ENCODE data around the gene FAM237B. TPM values are rescaled to one million over a fixed set of nuclear protein-coding genes. Genes with fewer than 3 reads are reported as not detected.

Gene FAM237B
- total and polyA plus RNA-seq, 4 donors: 0.02 TPM; not detected in 3

- Histone ChIP-seq H3K9me3 (ENCODE audit: control insufficient read depth in 4 of 4, insufficient read depth in 3 of 4, low read length in 3 of 4) (no peaks in the 10 kb centered on the region), H3K27me3 (ENCODE audit: control insufficient read depth in 3 of 3, insufficient read depth in 3 of 3, low read length in 2 of 3) (no peaks in the 10 kb centered on the region), H3K36me3 (ENCODE audit: control insufficient read depth in 4 of 4, insufficient read depth in 4 of 4, low read length in 4 of 4) (peaks cover 0 to 3% (median 1%) of the 10 kb centered on the region in 4 donors), H3K4me3 (no peak overlapping the region), H3K4me1 (ENCODE audit: control insufficient read depth in 5 of 5, insufficient read depth in 5 of 5, low read length in 5 of 5) (no peaks in the 10 kb centered on the region), H3K27ac (ENCODE audit: low read depth in 1 of 2, low read length in 1 of 2) (no peak overlapping the region), H3K9ac (ENCODE audit: insufficient read depth in 1 of 2, low read length in 2 of 2) (no peak overlapping the region)
- ATAC-seq (ENCODE audit: insufficient read depth, low FRiP score): no peak
- 93 to 95% methylated on average over 1 of the region's 1 CpG for WGBS, 2 donors
- no peak for DNase-seq
- no peak for TF ChIP-seq CTCF (IDR thresholded peaks at IDR 0.05; ENCODE audit: control extremely low read depth, extremely low read depth)
These were observed 17.9 kb downstream of the FAM237B start for GRCh38 chr7:90303241-90303640.

GRCh38 chr7:90298145-90299038 lies 22.7 kb downstream of the FAM237B start:
- 61 to 63% methylated on average over 5 of the region's 5 CpGs for WGBS, 2 donors
- Histone ChIP-seq H3K9me3 (ENCODE audit: control insufficient read depth in 4 of 4, insufficient read depth in 3 of 4, low read length in 3 of 4) (no peaks in the 10 kb centered on the region), H3K4me1 (ENCODE audit: control insufficient read depth in 5 of 5, insufficient read depth in 5 of 5, low read length in 5 of 5) (peaks cover 0 to 3% (median 0%) of the 10 kb centered on the region in 5 donors), H3K36me3 (ENCODE audit: control insufficient read depth in 4 of 4, insufficient read depth in 4 of 4, low read length in 4 of 4) (peaks cover 0 to 6% (median 0%) of the 10 kb centered on the region in 4 donors), H3K9ac (ENCODE audit: insufficient read depth in 1 of 2, low read length in 2 of 2) (no peak overlapping the region), H3K27ac (ENCODE audit: low read depth in 1 of 2, low read length in 1 of 2) (no peak overlapping the region), H3K4me3 (no peak overlapping the region), H3K27me3 (ENCODE audit: control insufficient read depth in 3 of 3, insufficient read depth in 3 of 3, low read length in 2 of 3) (no peaks in the 10 kb centered on the region)
- ATAC-seq (ENCODE audit: insufficient read depth, low FRiP score): peak; percentile 66
- DNase-seq: peak in 2 of 3 donors; percentile 28 to 39
- peak; percentile 18 for TF ChIP-seq CTCF (IDR thresholded peaks at IDR 0.05; ENCODE audit: control extremely low read depth, extremely low read depth)

- 73 to 84% methylated on average over 3 of the region's 3 CpGs for WGBS, 2 donors
- Histone ChIP-seq H3K9ac (ENCODE audit: insufficient read depth in 1 of 2, low read length in 2 of 2) (no peak overlapping the region), H3K9me3 (ENCODE audit: control insufficient read depth in 4 of 4, insufficient read depth in 3 of 4, low read length in 3 of 4) (no peaks in the 10 kb centered on the region), H3K4me3 (no peak overlapping the region), H3K27me3 (ENCODE audit: control insufficient read depth in 3 of 3, insufficient read depth in 3 of 3, low read length in 2 of 3) (no peaks in the 10 kb centered on the region), H3K4me1 (ENCODE audit: control insufficient read depth in 5 of 5, insufficient read depth in 5 of 5, low read length in 5 of 5) (peaks cover 0 to 3% (median 0%) of the 10 kb centered on the region in 5 donors), H3K27ac (ENCODE audit: low read depth in 1 of 2, low read length in 1 of 2) (no peak overlapping the region), H3K36me3 (ENCODE audit: control insufficient read depth in 4 of 4, insufficient read depth in 4 of 4, low read length in 4 of 4) (peaks cover 0 to 12% (median 0%) of the 10 kb centered on the region in 4 donors)
- DNase-seq (no peak), ATAC-seq (ENCODE audit: insufficient read depth, low FRiP score) (no peak)
- TF ChIP-seq CTCF (IDR thresholded peaks at IDR 0.05; ENCODE audit: control extremely low read depth, extremely low read depth): no peak
These were observed 30.6 kb downstream of the FAM237B start for GRCh38 chr7:90290244-90291113.
